H9 (cell line): Measurements from ENCODE around the gene P4HA3. TPM values are rescaled to one million over a fixed set of nuclear protein-coding genes. Genes with fewer than 3 reads are reported as not detected.

Source experiments
- DNase-seq: peaks from one replicate; pipeline ENCODE4 v3.0.0-alpha.2; 2017
- H2AFZ ChIP-seq: one replicate; pipeline ENCODE4 v1.6.1; 2013; ENCODE audit warnings: mild to moderate bottlenecking, low read length, control low read depth, moderate library complexity
- H2AK5ac ChIP-seq: 2 replicates; pipeline ENCODE4 v1.6.1; 2013; ENCODE audit warnings: low read length, control low read depth, mixed read lengths; ENCODE audit not compliant: insufficient read length
- H2BK120ac ChIP-seq: one replicate; pipeline ENCODE4 v1.6.1; 2013; ENCODE audit warnings: low read depth, mild to moderate bottlenecking, low read length, control low read depth, inconsistent platforms; ENCODE audit not compliant: poor library complexity, severe bottlenecking
- H2BK12ac ChIP-seq: 2 replicates; pipeline ENCODE4 v1.6.1; 2013; ENCODE audit warnings: low read length, control low read depth, mixed read lengths, low read depth; ENCODE audit not compliant: insufficient read length
- H2BK15ac ChIP-seq: 2 replicates; pipeline ENCODE4 v1.6.1; 2013; ENCODE audit warnings: low read depth, low read length, control low read depth
- H2BK20ac ChIP-seq: one replicate; pipeline ENCODE4 v1.6.1; 2013; ENCODE audit warnings: low read depth, mild to moderate bottlenecking, low read length, control low read depth, inconsistent platforms; ENCODE audit not compliant: poor library complexity, severe bottlenecking
- H2BK5ac ChIP-seq: 2 replicates; pipeline ENCODE4 v1.6.1; 2013; ENCODE audit warnings: low read length, control low read depth, mixed read lengths; ENCODE audit not compliant: insufficient read length
- H3K14ac ChIP-seq: 2 replicates; pipeline ENCODE4 v1.6.1; 2013; ENCODE audit warnings: low read length, control low read depth; ENCODE audit not compliant: insufficient read depth
- H3K18ac ChIP-seq: 2 replicates; pipeline ENCODE4 v1.6.1; 2013; ENCODE audit warnings: low read depth, mild to moderate bottlenecking, mixed read lengths, low read length, control low read depth; ENCODE audit not compliant: insufficient read length
- H3K23ac ChIP-seq: 2 replicates; pipeline ENCODE4 v1.6.1; 2013; ENCODE audit warnings: low read length, control low read depth, mixed read lengths, low read depth; ENCODE audit not compliant: insufficient read length
- H3K23me2 ChIP-seq: 2 replicates; pipeline ENCODE4 v1.6.1; 2013; ENCODE audit warnings: low read depth, mild to moderate bottlenecking, mixed read lengths, low read length, control low read depth; ENCODE audit not compliant: insufficient read length, poor library complexity, severe bottlenecking
- H3K27ac ChIP-seq: 2 replicates; pipeline ENCODE4 v1.5.1; 2013; ENCODE audit warnings: low read length, control low read depth, mixed read lengths, low read depth; ENCODE audit not compliant: insufficient read length
- H3K27me3 ChIP-seq: 2 replicates; pipeline ENCODE4 v1.6.1; 2013; ENCODE audit warnings: low read length, control low read depth, inconsistent platforms; ENCODE audit not compliant: insufficient read depth
- H3K4ac ChIP-seq: 2 replicates; pipeline ENCODE4 v1.6.1; 2013; ENCODE audit warnings: low read depth, mild to moderate bottlenecking, control low read depth, inconsistent platforms, low read length, moderate library complexity
- H3K4me1 ChIP-seq: 2 replicates; pipeline ENCODE4 v1.6.1; 2013; ENCODE audit warnings: low read length, control low read depth, inconsistent platforms; ENCODE audit not compliant: insufficient read depth
- H3K4me2 ChIP-seq: 2 replicates; pipeline ENCODE4 v1.6.1; 2013; ENCODE audit warnings: low read length, control low read depth, mixed read lengths; ENCODE audit not compliant: insufficient read length, insufficient read depth
- H3K56ac ChIP-seq: 2 replicates; pipeline ENCODE4 v1.6.1; 2013; ENCODE audit warnings: low read depth, mild to moderate bottlenecking, mixed read lengths, low read length, control low read depth; ENCODE audit not compliant: insufficient read length
- H3K79me1 ChIP-seq: 2 replicates; pipeline ENCODE4 v1.6.1; 2013; ENCODE audit warnings: low read depth, mild to moderate bottlenecking, moderate library complexity, low read length, control low read depth, inconsistent platforms; ENCODE audit not compliant: insufficient read depth, poor library complexity, severe bottlenecking
- H3K79me2 ChIP-seq: 2 replicates; pipeline ENCODE4 v1.6.1; 2013; ENCODE audit warnings: low read length, control low read depth, inconsistent platforms; ENCODE audit not compliant: insufficient read depth
- H3K9ac ChIP-seq: 2 replicates; pipeline ENCODE4 v1.6.1; 2013; ENCODE audit warnings: low read length, control low read depth, mixed read lengths; ENCODE audit not compliant: insufficient read length; ENCODE audit errors: extremely low read depth
- H3K9me3 ChIP-seq: one replicate; pipeline ENCODE4 v1.6.1; 2013; ENCODE audit warnings: low read depth, low read length, inconsistent platforms; ENCODE audit not compliant: control insufficient read depth
- H3T11ph ChIP-seq: one replicate; pipeline ENCODE4 v1.6.1; 2013; ENCODE audit warnings: mild to moderate bottlenecking, low read length, control low read depth, inconsistent platforms
- H4K20me1 ChIP-seq: one replicate; pipeline ENCODE4 v1.6.1; 2013; ENCODE audit not compliant: control insufficient read depth, insufficient read length, insufficient read depth
- H4K5ac ChIP-seq: 2 replicates; pipeline ENCODE4 v1.6.1; 2013; ENCODE audit warnings: low read depth, mild to moderate bottlenecking, mixed read lengths, low read length, control low read depth; ENCODE audit not compliant: insufficient read length
- H4K8ac ChIP-seq: replicated peaks from 2 replicates; pipeline ENCODE4 v1.6.1; 2013; ENCODE audit warnings: low read length, control low read depth, mixed read lengths, low read depth; ENCODE audit not compliant: insufficient read length
- H4K91ac ChIP-seq: 2 replicates; pipeline ENCODE4 v1.6.1; 2013; ENCODE audit warnings: low read depth, mild to moderate bottlenecking, moderate library complexity, mixed read lengths, low read length, control low read depth; ENCODE audit not compliant: insufficient read length
- H3K27ac Mint-ChIP-seq, 3 experiments: 2 replicates in 2 of 3; 3 replicates in 1 of 3; pipeline ENCODE4 v1.8.0; 2020 to 2021; ENCODE audit warnings: mixed read lengths in 3 of 3, mild to moderate bottlenecking in 1 of 3, moderate library complexity in 1 of 3
- H3K27me3 Mint-ChIP-seq: 2 replicates; pipeline ENCODE4 v1.8.0; 2021; ENCODE audit warnings: low read depth, mild to moderate bottlenecking, moderate library complexity, mixed read lengths
- H3K36me3 Mint-ChIP-seq, 3 experiments: 2 replicates in 2 of 3; 3 replicates in 1 of 3; pipeline ENCODE4 v1.8.0; 2020 to 2021; ENCODE audit warnings: low read depth in 3 of 3, mixed read lengths in 3 of 3; ENCODE audit not compliant: insufficient read depth in 1 of 3
- H3K4me1 Mint-ChIP-seq, 2 experiments: 2 replicates each; pipeline ENCODE4 v1.8.0; 2020; ENCODE audit warnings: mixed read lengths in 2 of 2
- H3K4me3 Mint-ChIP-seq, 2 experiments: 2 replicates in 1 of 2; 3 replicates in 1 of 2; pipeline ENCODE4 v1.8.0; 2020 to 2021; ENCODE audit warnings: mild to moderate bottlenecking in 2 of 2, mixed read lengths in 2 of 2, moderate library complexity in 1 of 2
- H3K9me3 Mint-ChIP-seq, 2 experiments: 2 replicates in 1 of 2; 3 replicates in 1 of 2; pipeline ENCODE4 v1.8.0; 2020; ENCODE audit warnings: mild to moderate bottlenecking in 2 of 2, mixed read lengths in 2 of 2, moderate library complexity in 1 of 2
- CTCF ChIP-seq: fragments of 200-600 bp; sonication (generic); conservative IDR thresholded peaks from 3 replicates; pipeline ENCODE4 v1.8.0; 2021; ENCODE audit warnings: antibody characterized with exemption, mild to moderate bottlenecking
- WGBS: extraction: QIAGEN DNeasy Blood & Tissue Kit; methylation state at CpG from one replicate; pipeline ENCODE4 v1.1.7; 2013; ENCODE audit warnings: missing lambda C conversion rate, low lambda C conversion rate, mixed read lengths; ENCODE audit not compliant: insufficient read length; ENCODE audit errors: extremely low coverage; 5-methylcytosine and 5-hydroxymethylcytosine counted together
- total RNA-seq: library from RNA; stranded (reverse); gene quantifications from 2 replicates; pipeline ENCODE4 v1.2.1, GENCODE V29; 2021

Gene P4HA3
- total RNA-seq, 1 experiment from 2014 or later, result not detected

- H3K9ac ChIP-seq, result no peak overlapping the region
- Mint-ChIP-seq H3K4me3 (no peak overlapping the region), H3K4me1 (no peaks in the 10 kb centered on the region), H3K36me3 (peaks cover 7 to 23% (median 20%) of the 10 kb centered on the region in 3 experiments; a peak in 5 of 7 replicates), H3K27me3 (no peaks in the 10 kb centered on the region), H3K9me3 (no peaks in the 10 kb centered on the region), H3K27ac (no peak overlapping the region)
- H4K5ac ChIP-seq, result no peak overlapping the region
- H3K27me3 ChIP-seq, result no peaks in the 10 kb centered on the region
- H3K14ac ChIP-seq, result no peak overlapping the region
- H4K8ac ChIP-seq, result no peak overlapping the region
- no peak overlapping the region for H3K27ac ChIP-seq
- H2BK15ac ChIP-seq, result no peak overlapping the region
- H3K18ac ChIP-seq, result no peak overlapping the region
- H2BK12ac ChIP-seq, result no peak overlapping the region
- H3K23me2 ChIP-seq, result no peaks in the 10 kb centered on the region
- no peaks in the 10 kb centered on the region for H3K79me1 ChIP-seq
- no peak overlapping the region for H3K4me2 ChIP-seq
- no peaks in the 10 kb centered on the region for H3K9me3 ChIP-seq
- H3K4me1 ChIP-seq, result no peaks in the 10 kb centered on the region
- H2BK20ac ChIP-seq, result no peak overlapping the region
- H3K79me2 ChIP-seq, result no peaks in the 10 kb centered on the region
- no CpG with 5 or more reads among the region's 1 CpG for WGBS
- no peak overlapping the region for H4K91ac ChIP-seq
- no peak overlapping the region for H3K56ac ChIP-seq
- no peak overlapping the region for H3T11ph ChIP-seq
- no peak for DNase-seq
- no peaks in the 10 kb centered on the region for H4K20me1 ChIP-seq
- no peak overlapping the region for H2BK120ac ChIP-seq
- H2BK5ac ChIP-seq, result no peak overlapping the region
- H3K4ac ChIP-seq, result no peak overlapping the region
- H3K23ac ChIP-seq, result no peak overlapping the region
- TF ChIP-seq CTCF, result no peak
- H2AK5ac ChIP-seq, result no peak overlapping the region
- no peak overlapping the region for H2AFZ ChIP-seq
These were observed 30.5 kb upstream of the P4HA3 start for GRCh38 chr11:74341921-74342320.
